Upper lobe of left lung (tissue), 4 donors: Measurements from ENCODE around the gene TMTC2.
"Not testable (repeated sequence)": the region's sequence is repeated elsewhere in the genome, so short reads cannot be mapped to it uniquely, and the experiment has no call there.

Source experiments
- CTCF ChIP-seq, 6 experiments: fragments of 450-650 bp in 4 of 6; fragments of 200-600 bp in 2 of 6; sonication (generic) in 2 of 6; IDR thresholded peaks; one replicate each; pipeline ENCODE4 v1.5.1; 2016 to 2019; ENCODE audit warnings: antibody characterized with exemption in 6 of 6
- EP300 ChIP-seq, 4 donors: sonication (generic); formaldehyde crosslinking; IDR thresholded peaks; one replicate each; pipeline ENCODE4 v1.5.1; 2017; ENCODE audit warnings: antibody characterized with exemption in 4 of 4, control low read depth in 2 of 4
- POLR2A ChIP-seq, 4 donors: fragments of 450-650 bp; IDR thresholded peaks; one replicate each; pipeline ENCODE4 v1.5.1; 2016 to 2017; ENCODE audit warnings: antibody characterized with exemption in 4 of 4, mild to moderate bottlenecking in 2 of 4
- POLR2AphosphoS5 ChIP-seq, 2 donors: sonication (generic); formaldehyde crosslinking; IDR thresholded peaks; one replicate each; pipeline ENCODE4 v1.5.1; 2017; ENCODE audit warnings: antibody characterized with exemption in 2 of 2

GRCh38 chr12:82845076-82845475, 158.4 kb downstream of the TMTC2 start:
- not testable (repeated sequence) for TF ChIP-seq EP300, CTCF, POLR2A, POLR2AphosphoS5 (IDR thresholded peaks at IDR 0.05)
